ENCODE measurements around the gene APRT.
"Not testable (repeated sequence)": the region's sequence is repeated elsewhere in the genome, so short reads cannot be mapped to it uniquely, and the experiment has no call there.

The APRT gene

DNA sequence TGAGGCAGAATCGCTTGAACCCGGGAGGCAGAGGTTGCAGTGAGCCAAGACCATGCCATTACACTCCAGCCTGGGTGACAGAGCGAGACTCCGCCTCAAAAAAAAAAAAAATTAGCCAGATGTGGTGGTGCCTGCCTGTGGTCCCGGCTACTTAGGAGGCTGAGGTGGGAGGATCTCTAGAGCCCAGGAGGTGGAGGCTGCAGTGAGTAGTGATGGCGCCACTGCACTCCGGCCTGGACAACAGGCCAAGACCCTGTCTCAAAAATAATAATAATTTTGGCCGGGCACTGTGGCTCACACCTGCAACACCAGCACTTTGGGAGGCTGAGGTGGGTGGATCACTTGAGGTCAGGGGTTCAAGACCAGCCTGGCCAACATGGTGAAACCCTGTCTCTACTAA lies 23.0 kb downstream of the APRT start:
- H3K9me3 ChIP-seq (ENCODE audit: control insufficient read depth, low read length); H3K36me3 ChIP-seq (ENCODE audit: control insufficient read depth, insufficient read depth, low read length); H3K27ac ChIP-seq (ENCODE audit: insufficient read depth, low read depth, low read length, poor library complexity, severe bottlenecking); H3K4me3 ChIP-seq (ENCODE audit: insufficient read depth, low read depth, low read length): not testable (repeated sequence)
- H3K27me3 ChIP-seq (ENCODE audit: control insufficient read depth, insufficient read depth, low read length, poor library complexity, severe bottlenecking), result peaks cover 29% of the 10 kb centered on the region
- whole genome bisulfite sequencing, 2 experiments, result 89 to 96% methylated on average over 8 of the region's 8 CpGs
- H3K4me1 ChIP-seq (ENCODE audit: control insufficient read depth, insufficient read depth, low read length), result peaks cover 23% of the 10 kb centered on the region

DNA sequence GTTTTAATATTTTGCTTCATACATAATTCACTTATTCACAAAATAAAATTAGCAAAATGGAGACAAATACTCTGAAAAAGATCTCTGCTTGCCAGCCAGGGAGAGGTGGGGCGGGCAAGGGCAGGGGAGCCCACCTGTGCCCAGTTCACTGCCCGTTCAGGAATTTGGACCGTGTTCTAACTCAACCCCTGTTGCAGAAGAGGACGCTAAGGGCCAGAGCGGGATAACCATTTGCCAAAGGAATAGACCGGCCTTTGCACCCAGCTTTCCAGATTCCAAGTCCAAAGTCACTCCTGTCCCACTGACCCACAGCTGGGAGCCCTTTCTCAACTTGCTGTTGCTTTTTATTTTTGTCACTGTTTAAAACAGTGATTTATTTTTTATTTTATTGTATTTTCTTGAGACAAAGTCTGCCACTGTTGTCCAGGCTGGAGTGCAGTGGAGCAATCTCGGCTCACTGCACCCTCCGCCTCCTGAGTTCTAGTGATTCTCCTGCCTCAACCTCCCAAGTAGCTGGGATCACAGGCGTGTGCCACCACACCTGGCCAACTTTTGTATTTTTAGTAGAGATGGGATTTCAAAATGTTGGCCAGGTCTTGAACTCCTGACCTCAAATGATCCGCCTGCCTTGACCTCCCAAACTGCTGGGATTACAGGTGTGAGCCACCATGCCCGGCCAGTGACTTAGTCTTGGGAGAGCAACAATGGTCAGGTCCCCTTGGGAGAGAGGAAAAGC lies 24.0 kb downstream of the APRT start:
- H3K9me3 ChIP-seq (ENCODE audit: control insufficient read depth, low read length), result no peaks in the 10 kb centered on the region
- 92 to 93% methylated on average over 11 of the region's 11 CpGs for WGBS, 2 experiments
- H3K4me3 ChIP-seq (ENCODE audit: insufficient read depth, low read depth, low read length), result no peak overlapping the region
- no peak overlapping the region for H3K27ac ChIP-seq (ENCODE audit: insufficient read depth, low read depth, low read length, poor library complexity, severe bottlenecking)
- H3K4me1 ChIP-seq (ENCODE audit: control insufficient read depth, insufficient read depth, low read length), result peaks cover 22% of the 10 kb centered on the region
- peaks cover 38% of the 10 kb centered on the region for H3K27me3 ChIP-seq (ENCODE audit: control insufficient read depth, insufficient read depth, low read length, poor library complexity, severe bottlenecking)
- H3K36me3 ChIP-seq (ENCODE audit: control insufficient read depth, insufficient read depth, low read length), result no peaks in the 10 kb centered on the region

DNA sequence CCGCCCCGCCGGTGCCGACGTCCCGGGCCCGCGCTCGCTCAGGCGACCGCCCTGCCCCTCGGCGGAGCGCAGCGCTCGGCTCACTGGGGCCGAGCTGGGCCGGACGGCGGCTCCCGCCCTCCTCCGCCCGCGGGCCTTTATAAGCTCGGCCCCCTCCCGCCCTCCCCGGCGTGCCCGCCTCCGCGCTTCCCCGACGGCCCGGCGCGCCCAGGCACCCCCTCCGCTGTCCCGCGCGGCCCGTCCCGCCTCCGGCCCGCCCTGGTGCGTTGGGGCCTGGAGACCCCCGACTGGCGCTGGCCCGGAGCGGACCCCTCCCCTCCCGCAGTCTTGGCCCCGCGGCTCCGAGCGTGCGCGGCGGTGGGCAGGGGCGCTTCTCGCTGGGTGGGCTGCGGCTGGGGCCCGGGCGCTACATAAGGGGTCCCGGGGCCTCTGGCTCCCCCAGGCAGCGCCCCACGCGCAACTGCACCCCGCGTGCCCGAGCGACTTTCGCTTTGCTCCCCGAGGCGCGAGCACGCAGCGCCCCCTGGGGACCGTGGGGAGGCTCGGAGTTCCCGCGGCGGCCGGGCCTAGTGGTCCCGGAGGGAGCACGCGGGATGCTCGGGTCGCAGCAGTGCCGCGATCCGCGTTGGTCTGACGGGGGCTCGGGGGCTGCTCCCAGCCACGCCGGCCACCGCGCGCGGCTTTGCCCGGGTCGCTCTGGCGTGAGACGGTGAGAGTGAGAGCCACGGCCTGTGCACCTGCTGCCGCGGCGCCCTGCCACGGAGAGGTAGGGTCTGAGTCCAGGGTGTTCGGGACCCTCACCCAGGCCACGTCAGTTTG lies 26.4 kb downstream of the APRT start, which contains the start of gene PIEZO1:
Gene PIEZO1, minus strand, starts transcription at position 115 of the 819 bp plus-strand sequence. CDS start 256 bp downstream, outside the sequence.
- Histone ChIP-seq H3K27me3 (ENCODE audit: control insufficient read depth, insufficient read depth, low read length, poor library complexity, severe bottlenecking) (peaks cover 43% of the 10 kb centered on the region), H3K4me3 (ENCODE audit: insufficient read depth, low read depth, low read length) (peak within 1 kb of the TSS; percentile 32), H3K9me3 (ENCODE audit: control insufficient read depth, low read length) (no peaks in the 10 kb centered on the region), H3K36me3 (ENCODE audit: control insufficient read depth, insufficient read depth, low read length) (no peaks in the 10 kb centered on the region), H3K27ac (ENCODE audit: insufficient read depth, low read depth, low read length, poor library complexity, severe bottlenecking) (no peak within 1 kb of the TSS), H3K4me1 (ENCODE audit: control insufficient read depth, insufficient read depth, low read length) (peaks cover 5% of the 10 kb centered on the region)
- 8 to 9% methylated on average over 110 of the region's 110 CpGs for WGBS, 2 experiments

DNA sequence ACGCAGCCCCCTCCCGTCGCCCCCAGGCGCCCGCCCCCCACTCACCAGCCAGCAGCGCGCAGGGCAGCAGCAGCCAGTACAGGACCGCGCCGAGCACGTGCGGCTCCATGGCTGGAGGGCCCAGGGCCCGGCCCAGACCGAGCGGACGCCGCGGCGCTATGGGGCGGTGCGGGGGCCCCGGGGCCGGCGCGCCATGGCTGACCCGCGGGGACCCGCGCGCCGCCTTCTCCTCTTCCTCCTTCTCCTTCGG lies 26.9 kb downstream of the APRT start:
- Histone ChIP-seq H3K9me3 (ENCODE audit: control insufficient read depth, low read length) (no peaks in the 10 kb centered on the region), H3K4me3 (ENCODE audit: insufficient read depth, low read depth, low read length) (peak overlapping the region; percentile 32), H3K36me3 (ENCODE audit: control insufficient read depth, insufficient read depth, low read length) (no peaks in the 10 kb centered on the region), H3K27ac (ENCODE audit: insufficient read depth, low read depth, low read length, poor library complexity, severe bottlenecking) (no peak overlapping the region), H3K4me1 (ENCODE audit: control insufficient read depth, insufficient read depth, low read length) (peaks cover 4% of the 10 kb centered on the region), H3K27me3 (ENCODE audit: control insufficient read depth, insufficient read depth, low read length, poor library complexity, severe bottlenecking) (peaks cover 43% of the 10 kb centered on the region)
- 1% methylated on average over 32 of the region's 32 CpGs for WGBS, 2 experiments

DNA sequence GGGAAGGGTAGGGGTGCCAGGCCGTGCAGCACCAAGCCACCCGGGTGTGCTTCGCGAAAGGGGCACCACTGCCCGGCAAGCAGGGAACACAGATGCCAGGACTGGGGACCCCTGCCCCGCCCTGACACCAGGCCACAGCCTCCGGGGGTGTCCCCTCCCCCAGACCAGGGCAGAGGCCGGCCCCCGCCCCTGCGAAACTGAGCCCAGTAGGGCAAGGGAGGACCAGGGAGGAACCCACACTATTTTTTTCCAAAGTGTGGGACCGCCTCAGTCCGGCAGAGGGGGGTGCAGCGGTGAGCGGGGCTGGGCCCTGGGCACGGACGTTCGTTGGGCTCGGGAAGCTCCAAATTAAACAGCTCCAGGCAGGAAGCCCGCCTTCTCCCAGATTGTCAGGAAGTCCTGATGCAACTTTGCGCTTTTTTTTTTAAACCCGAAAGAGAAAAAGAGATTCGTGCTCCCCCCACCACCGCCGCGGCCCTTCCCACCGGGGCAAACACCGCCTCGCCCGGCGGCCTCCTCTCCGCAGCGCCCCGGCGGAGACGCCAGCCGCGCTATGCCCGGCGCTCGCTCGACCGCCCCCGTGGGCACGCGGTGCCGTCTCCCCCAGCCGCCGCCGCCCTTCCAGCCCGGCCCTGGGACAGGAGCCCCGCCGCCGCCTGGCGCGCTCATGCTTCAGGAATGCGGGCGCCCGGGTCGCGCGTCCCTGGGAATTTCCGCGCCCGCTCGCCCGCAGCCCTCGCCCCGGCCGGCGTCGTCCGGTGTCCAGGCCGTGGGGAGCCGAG lies 27.5 kb downstream of the APRT start:
- Histone ChIP-seq H3K36me3 (ENCODE audit: control insufficient read depth, insufficient read depth, low read length) (no peaks in the 10 kb centered on the region), H3K9me3 (ENCODE audit: control insufficient read depth, low read length) (no peaks in the 10 kb centered on the region), H3K27ac (ENCODE audit: insufficient read depth, low read depth, low read length, poor library complexity, severe bottlenecking) (no peak overlapping the region), H3K4me1 (ENCODE audit: control insufficient read depth, insufficient read depth, low read length) (peaks cover 4% of the 10 kb centered on the region), H3K4me3 (ENCODE audit: insufficient read depth, low read depth, low read length) (peak overlapping the region; percentile 32), H3K27me3 (ENCODE audit: control insufficient read depth, insufficient read depth, low read length, poor library complexity, severe bottlenecking) (peaks cover 43% of the 10 kb centered on the region)
- 8% methylated on average over 74 of the region's 74 CpGs for WGBS, 2 experiments

DNA sequence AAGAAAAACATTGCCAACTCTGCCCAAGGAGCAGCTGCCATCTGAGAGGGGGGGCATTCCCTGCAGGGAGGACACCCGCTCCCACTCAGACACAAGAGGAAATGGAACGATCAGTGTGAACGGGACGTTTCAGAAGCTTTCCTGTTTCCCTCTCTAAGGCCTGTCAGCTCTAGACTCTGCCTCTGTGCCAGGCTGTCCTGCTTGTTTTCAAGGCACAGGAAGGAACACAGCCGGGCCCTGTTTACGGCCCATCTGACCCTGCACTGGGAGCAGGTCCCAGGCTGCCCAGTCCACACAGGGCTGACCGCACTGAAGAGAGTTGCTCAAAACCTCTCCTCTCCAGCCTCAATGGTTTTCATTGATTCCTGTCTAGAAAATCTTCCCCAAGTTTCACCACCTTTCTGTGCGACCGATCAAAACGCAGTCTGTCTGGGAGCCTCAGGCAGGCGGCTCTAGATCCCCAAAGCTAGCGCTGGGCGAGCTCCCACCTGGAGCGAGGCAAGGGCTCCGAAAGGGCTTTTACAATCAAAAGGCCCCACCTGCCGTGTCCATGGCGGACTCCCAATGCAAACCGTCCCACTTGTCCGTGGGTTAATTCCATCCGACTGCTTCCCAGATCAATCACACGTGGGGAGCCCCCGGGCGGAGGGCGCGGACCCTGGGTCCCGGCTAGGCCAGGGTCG lies 28.2 kb downstream of the APRT start:
- H3K4me3 ChIP-seq (ENCODE audit: insufficient read depth, low read depth, low read length), result no peak overlapping the region
- H3K9me3 ChIP-seq (ENCODE audit: control insufficient read depth, low read length), result no peaks in the 10 kb centered on the region
- no peak overlapping the region for H3K27ac ChIP-seq (ENCODE audit: insufficient read depth, low read depth, low read length, poor library complexity, severe bottlenecking)
- H3K36me3 ChIP-seq (ENCODE audit: control insufficient read depth, insufficient read depth, low read length), result no peaks in the 10 kb centered on the region
- H3K4me1 ChIP-seq (ENCODE audit: control insufficient read depth, insufficient read depth, low read length), result peaks cover 6% of the 10 kb centered on the region
- WGBS, 2 experiments, result 78 to 81% methylated on average over 27 of the region's 27 CpGs
- peaks cover 43% of the 10 kb centered on the region for H3K27me3 ChIP-seq (ENCODE audit: control insufficient read depth, insufficient read depth, low read length, poor library complexity, severe bottlenecking)

- peaks cover 13% of the 10 kb centered on the region for H3K4me1 ChIP-seq (ENCODE audit: control insufficient read depth, insufficient read depth, low read length)
- no peaks in the 10 kb centered on the region for H3K36me3 ChIP-seq (ENCODE audit: control insufficient read depth, insufficient read depth, low read length)
- H3K27me3 ChIP-seq (ENCODE audit: control insufficient read depth, insufficient read depth, low read length, poor library complexity, severe bottlenecking), result peaks cover 43% of the 10 kb centered on the region
- no peak overlapping the region for H3K27ac ChIP-seq (ENCODE audit: insufficient read depth, low read depth, low read length, poor library complexity, severe bottlenecking)
- H3K4me3 ChIP-seq (ENCODE audit: insufficient read depth, low read depth, low read length), result no peak overlapping the region
- H3K9me3 ChIP-seq (ENCODE audit: control insufficient read depth, low read length), result no peaks in the 10 kb centered on the region
- 84% methylated on average over 16 of the region's 16 CpGs for WGBS, 2 experiments
These were observed 29.0 kb downstream of the APRT start for GRCh38 chr16:88782454-88783390.

DNA sequence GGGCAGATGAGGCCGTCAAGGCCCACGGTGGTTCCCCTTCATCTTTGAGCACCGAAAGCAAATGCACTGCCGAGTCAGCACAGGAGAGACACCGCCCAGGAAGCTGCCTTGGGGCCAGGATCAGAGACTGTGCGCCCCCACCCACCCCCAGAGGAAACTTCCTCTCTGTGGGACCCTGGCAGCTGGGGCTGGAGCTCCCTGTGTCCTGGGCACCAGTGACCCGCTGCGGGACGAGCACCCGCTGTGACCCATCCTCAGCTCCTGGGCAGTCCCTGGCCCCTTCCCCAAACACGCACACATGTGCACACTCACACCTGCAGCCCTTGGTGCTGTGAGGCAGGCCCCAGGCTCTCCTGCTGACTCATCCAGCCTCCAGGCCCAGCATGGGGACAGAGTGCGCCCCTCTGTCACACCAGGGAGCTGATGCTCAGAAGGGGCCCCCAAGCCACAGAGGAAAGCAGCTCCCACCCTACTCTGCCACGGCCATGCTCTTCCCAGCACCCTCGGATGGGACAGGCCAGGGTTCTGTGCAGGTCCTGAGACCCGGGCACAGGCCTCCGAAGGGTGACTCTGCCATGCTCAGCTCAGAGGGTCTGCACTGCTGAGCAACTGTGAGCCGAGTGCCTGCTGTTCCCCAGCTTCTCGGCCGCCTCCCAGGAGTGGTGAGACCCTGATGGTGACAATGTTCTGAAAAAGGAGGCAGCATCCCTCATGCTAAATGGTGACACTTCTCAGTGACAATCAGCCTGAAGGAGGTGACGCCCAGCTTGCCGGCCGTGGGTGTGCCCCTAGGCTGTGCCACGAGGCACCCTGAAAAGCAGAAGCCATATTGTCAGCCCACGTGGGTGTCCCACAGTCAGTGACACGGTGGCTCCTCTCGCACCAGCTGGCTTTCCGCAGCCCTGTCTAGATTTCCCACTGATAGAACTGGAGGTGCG lies 30.3 kb downstream of the APRT start:
- Histone ChIP-seq H3K36me3 (ENCODE audit: control insufficient read depth, insufficient read depth, low read length) (no peaks in the 10 kb centered on the region), H3K4me3 (ENCODE audit: insufficient read depth, low read depth, low read length) (no peak overlapping the region), H3K27ac (ENCODE audit: insufficient read depth, low read depth, low read length, poor library complexity, severe bottlenecking) (no peak overlapping the region), H3K9me3 (ENCODE audit: control insufficient read depth, low read length) (no peaks in the 10 kb centered on the region), H3K27me3 (ENCODE audit: control insufficient read depth, insufficient read depth, low read length, poor library complexity, severe bottlenecking) (peaks cover 38% of the 10 kb centered on the region), H3K4me1 (ENCODE audit: control insufficient read depth, insufficient read depth, low read length) (peaks cover 23% of the 10 kb centered on the region)
- 88% methylated on average over 28 of the region's 28 CpGs for WGBS, 2 experiments
